GM19397 (cell line): Measurements from ENCODE around the gene GPC5.
"Not testable (repeated sequence)": the region's sequence is repeated elsewhere in the genome, so short reads cannot be mapped to it uniquely, and the experiment has no call there.

ENCODE experiments used
- ATAC-seq: cut with Tn5 transposase; IDR thresholded peaks from one replicate; pipeline ENCODE4 v1.9.1; 2021; ENCODE audit warnings: mild to moderate bottlenecking, moderate library complexity; ENCODE audit not compliant: unreplicated experiment

GPC5 gene

GRCh38 chr13:91647361-91647990 lies 249.1 kb downstream of the GPC5 start:
- no peak for ATAC-seq

- ATAC-seq: no peak
Measured at GRCh38 chr13:91648012-91648411, 249.6 kb downstream of the GPC5 start.

- ATAC-seq: no peak
Measured at GRCh38 chr13:91649456-91649855, 251.0 kb downstream of the GPC5 start.

GRCh38 chr13:91652404-91653301 lies 254.2 kb downstream of the GPC5 start:
- no peak for ATAC-seq

- ATAC-seq: no peak
Measured at GRCh38 chr13:91655731-91656130, 257.3 kb downstream of the GPC5 start.

- ATAC-seq: no peak
Measured at GRCh38 chr13:91657283-91657682, 258.9 kb downstream of the GPC5 start.

GRCh38 chr13:91659256-91660075 lies 261.0 kb downstream of the GPC5 start:
- no peak for ATAC-seq

GRCh38 chr13:91660076-91660415 lies 261.6 kb downstream of the GPC5 start:
- ATAC-seq: no peak

GRCh38 chr13:91661692-91662490 lies 263.5 kb downstream of the GPC5 start:
- ATAC-seq: peak; percentile 57

- ATAC-seq: no peak
Measured at GRCh38 chr13:91664039-91664438, 265.6 kb downstream of the GPC5 start.

GRCh38 chr13:91667486-91667885 lies 269.1 kb downstream of the GPC5 start:
- no peak for ATAC-seq

- ATAC-seq: no peak
Measured at GRCh38 chr13:91668866-91669495, 270.6 kb downstream of the GPC5 start.

- ATAC-seq: not testable (repeated sequence)
Measured at GRCh38 chr13:91674347-91674746, 275.9 kb downstream of the GPC5 start.

- ATAC-seq: no peak
Measured at GRCh38 chr13:91684746-91685145, 286.3 kb downstream of the GPC5 start.

GRCh38 chr13:91690944-91691343 lies 292.5 kb downstream of the GPC5 start:
- ATAC-seq: no peak

- no peak for ATAC-seq
Measured at GRCh38 chr13:91693466-91693865, 295.0 kb downstream of the GPC5 start.

- no peak for ATAC-seq
Measured at GRCh38 chr13:91698308-91698707, 299.9 kb downstream of the GPC5 start.

GRCh38 chr13:91698767-91699166 lies 300.3 kb downstream of the GPC5 start:
- ATAC-seq: no peak

- ATAC-seq: no peak
Measured at GRCh38 chr13:91699863-91700262, 301.4 kb downstream of the GPC5 start.

GRCh38 chr13:91701975-91702374 lies 303.6 kb downstream of the GPC5 start:
- no peak for ATAC-seq
